Measurements from ENCODE around the gene STOML3. TPM values are rescaled to one million over a fixed set of nuclear protein-coding genes. Genes with fewer than 3 reads are reported as not detected.

STOML3 gene
- total RNA-seq, 1 donor from 2014 or later: 0.21 TPM

DNA sequence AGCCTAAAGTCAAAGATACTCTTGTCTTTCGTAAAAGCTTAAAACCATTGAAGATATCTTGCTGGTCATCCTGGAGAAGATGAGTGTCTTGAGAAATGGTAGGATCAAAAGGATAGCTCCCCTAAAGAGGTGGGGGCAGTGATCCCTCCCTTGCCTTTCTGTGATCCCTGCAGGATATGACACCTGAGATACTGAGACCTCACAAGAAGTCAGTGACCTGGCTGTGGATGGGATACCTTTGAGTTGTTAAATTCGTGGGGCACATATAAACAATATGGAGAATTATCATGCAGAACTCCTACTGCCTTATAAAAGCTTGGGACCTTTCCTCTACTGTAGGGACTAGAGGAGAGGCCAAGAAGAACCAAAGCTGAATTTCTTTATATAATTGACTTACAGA, 21.4 kb downstream of the STOML3 start:
- no peaks in the 10 kb centered on the region for H3K27me3 Mint-ChIP-seq (ENCODE audit: insufficient read depth, low read depth)
- Histone ChIP-seq H4K20me1 (ENCODE audit: low read depth) (no peaks in the 10 kb centered on the region), H3K9me3 (ENCODE audit: low read depth) (no peaks in the 10 kb centered on the region), H3K4me3 (no peak overlapping the region), H3K9ac (no peak overlapping the region), H3K27me3 (no peaks in the 10 kb centered on the region), H3K27ac (no peak overlapping the region), H2AFZ (replicated peaks) (no peak overlapping the region), H3F3A (ENCODE audit: low read depth) (peaks cover 4% of the 10 kb centered on the region), H3K79me2 (ENCODE audit: low read depth) (no peaks in the 10 kb centered on the region), H3K36me3 (no peaks in the 10 kb centered on the region), H3K4me2 (no peak overlapping the region), H3K4me1 (peaks cover 4% of the 10 kb centered on the region)
- no peaks in the 10 kb centered on the region for H3K4me1 Mint-ChIP-seq
- no peak overlapping the region for H3K27ac Mint-ChIP-seq
- H3K9me3 Mint-ChIP-seq: no peaks in the 10 kb centered on the region
- H3K36me3 Mint-ChIP-seq: no peaks in the 10 kb centered on the region
- H3K4me3 Mint-ChIP-seq: no peak overlapping the region
- no peak for TF ChIP-seq CTCF (IDR thresholded peaks at IDR 0.05)
- no peak for TF ChIP-seq EZH2 (IDR thresholded peaks at IDR 0.05)
- no peak for DNase-seq (ENCODE audit: low spot score)

GRCh38 chr13:38967446-38967845, 23.2 kb downstream of the STOML3 start:
- Mint-ChIP-seq H3K4me3 (no peak overlapping the region), H3K27ac (no peak overlapping the region), H3K36me3 (no peaks in the 10 kb centered on the region), H3K4me1 (no peaks in the 10 kb centered on the region), H3K9me3 (no peaks in the 10 kb centered on the region), H3K27me3 (ENCODE audit: insufficient read depth, low read depth) (no peaks in the 10 kb centered on the region)
- H3K27me3 ChIP-seq: no peaks in the 10 kb centered on the region
- no peaks in the 10 kb centered on the region for H4K20me1 ChIP-seq (ENCODE audit: low read depth)
- no peak for TF ChIP-seq CTCF (IDR thresholded peaks at IDR 0.05)
- TF ChIP-seq EZH2 (IDR thresholded peaks at IDR 0.05): no peak
- TF ChIP-seq EZH2phosphoT487 (IDR thresholded peaks at IDR 0.05): no peak
- no peak for DNase-seq (ENCODE audit: low spot score)
- H3K27ac ChIP-seq: no peak overlapping the region
- no peaks in the 10 kb centered on the region for H3K36me3 ChIP-seq
- no peak overlapping the region for H3K4me2 ChIP-seq
- H3K9ac ChIP-seq: no peak overlapping the region
- no peaks in the 10 kb centered on the region for H3K79me2 ChIP-seq (ENCODE audit: low read depth)
- H3K9me3 ChIP-seq (ENCODE audit: low read depth): no peaks in the 10 kb centered on the region
- no peak overlapping the region for H3K4me3 ChIP-seq
- H2AFZ ChIP-seq (replicated peaks): no peak overlapping the region
- H3K4me1 ChIP-seq: peaks cover 6% of the 10 kb centered on the region
- H3F3A ChIP-seq (ENCODE audit: low read depth): peaks cover 4% of the 10 kb centered on the region

- Histone ChIP-seq H3K79me2 (ENCODE audit: low read depth) (no peaks in the 10 kb centered on the region), H3K27me3 (no peaks in the 10 kb centered on the region), H3F3A (ENCODE audit: low read depth) (no peaks in the 10 kb centered on the region), H4K20me1 (ENCODE audit: low read depth) (no peaks in the 10 kb centered on the region), H3K4me3 (no peak overlapping the region), H3K27ac (no peak overlapping the region), H3K9ac (no peak overlapping the region), H3K4me2 (no peak overlapping the region), H2AFZ (replicated peaks) (no peak overlapping the region), H3K4me1 (peaks cover 6% of the 10 kb centered on the region), H3K36me3 (no peaks in the 10 kb centered on the region), H3K9me3 (ENCODE audit: low read depth) (no peaks in the 10 kb centered on the region)
- no peaks in the 10 kb centered on the region for H3K4me1 Mint-ChIP-seq
- no peak overlapping the region for H3K4me3 Mint-ChIP-seq
- H3K9me3 Mint-ChIP-seq: peaks cover 4% of the 10 kb centered on the region
- no peak for TF ChIP-seq EZH2 (IDR thresholded peaks at IDR 0.05)
- TF ChIP-seq CTCF (IDR thresholded peaks at IDR 0.05): no peak
- TF ChIP-seq EZH2phosphoT487 (IDR thresholded peaks at IDR 0.05): no peak
- no peak for DNase-seq (ENCODE audit: low spot score)
- no peaks in the 10 kb centered on the region for H3K27me3 Mint-ChIP-seq (ENCODE audit: insufficient read depth, low read depth)
- H3K27ac Mint-ChIP-seq: no peak overlapping the region
- no peaks in the 10 kb centered on the region for H3K36me3 Mint-ChIP-seq
Measured at GRCh38 chr13:38965281-38965680, 25.4 kb downstream of the STOML3 start.

DNA sequence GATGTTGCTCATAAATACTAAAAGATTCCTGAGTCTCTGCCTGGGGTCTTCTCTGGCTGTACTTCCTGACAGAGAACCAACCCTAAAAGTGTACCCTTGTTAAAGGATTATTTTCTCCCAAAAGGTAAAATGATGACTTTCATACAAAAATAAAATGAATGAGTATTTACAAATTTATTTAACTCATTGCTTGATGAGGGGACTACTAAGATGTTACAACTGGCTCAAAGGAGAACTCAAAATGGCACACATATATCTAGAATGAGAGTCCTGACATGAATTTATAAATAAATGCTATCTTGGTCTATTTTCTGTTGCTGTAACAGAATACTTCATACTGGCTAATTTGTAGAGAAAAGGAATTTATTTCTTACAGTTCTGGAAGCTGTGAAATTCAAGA, 30.5 kb downstream of the STOML3 start:
- H3K27ac Mint-ChIP-seq: no peak overlapping the region
- Histone ChIP-seq H3K9ac (no peak overlapping the region), H3K27ac (no peak overlapping the region), H3K4me1 (peaks cover 6% of the 10 kb centered on the region), H2AFZ (replicated peaks) (no peak overlapping the region), H3K9me3 (ENCODE audit: low read depth) (no peaks in the 10 kb centered on the region), H3K27me3 (no peaks in the 10 kb centered on the region), H3K79me2 (ENCODE audit: low read depth) (no peaks in the 10 kb centered on the region), H3K4me2 (no peak overlapping the region), H3F3A (ENCODE audit: low read depth) (no peaks in the 10 kb centered on the region), H4K20me1 (ENCODE audit: low read depth) (no peaks in the 10 kb centered on the region), H3K4me3 (no peak overlapping the region), H3K36me3 (no peaks in the 10 kb centered on the region)
- TF ChIP-seq EZH2phosphoT487 (IDR thresholded peaks at IDR 0.05): no peak
- no peak for TF ChIP-seq EZH2 (IDR thresholded peaks at IDR 0.05)
- no peak for TF ChIP-seq CTCF (IDR thresholded peaks at IDR 0.05)
- H3K36me3 Mint-ChIP-seq: no peaks in the 10 kb centered on the region
- H3K9me3 Mint-ChIP-seq: peaks cover 10% of the 10 kb centered on the region
- no peaks in the 10 kb centered on the region for H3K4me1 Mint-ChIP-seq
- no peak overlapping the region for H3K4me3 Mint-ChIP-seq
- H3K27me3 Mint-ChIP-seq (ENCODE audit: insufficient read depth, low read depth): no peaks in the 10 kb centered on the region
- no peak for DNase-seq (ENCODE audit: low spot score)

All from neural progenitor cell (in vitro differentiated cells).